Measurements from ENCODE around the gene SUPT4H1. TPM values are rescaled to one million over a fixed set of nuclear protein-coding genes. Genes with fewer than 3 reads are reported as not detected.

Gene SUPT4H1
- total RNA-seq, 1 experiment from 2014 or later: 61.2 TPM

DNA sequence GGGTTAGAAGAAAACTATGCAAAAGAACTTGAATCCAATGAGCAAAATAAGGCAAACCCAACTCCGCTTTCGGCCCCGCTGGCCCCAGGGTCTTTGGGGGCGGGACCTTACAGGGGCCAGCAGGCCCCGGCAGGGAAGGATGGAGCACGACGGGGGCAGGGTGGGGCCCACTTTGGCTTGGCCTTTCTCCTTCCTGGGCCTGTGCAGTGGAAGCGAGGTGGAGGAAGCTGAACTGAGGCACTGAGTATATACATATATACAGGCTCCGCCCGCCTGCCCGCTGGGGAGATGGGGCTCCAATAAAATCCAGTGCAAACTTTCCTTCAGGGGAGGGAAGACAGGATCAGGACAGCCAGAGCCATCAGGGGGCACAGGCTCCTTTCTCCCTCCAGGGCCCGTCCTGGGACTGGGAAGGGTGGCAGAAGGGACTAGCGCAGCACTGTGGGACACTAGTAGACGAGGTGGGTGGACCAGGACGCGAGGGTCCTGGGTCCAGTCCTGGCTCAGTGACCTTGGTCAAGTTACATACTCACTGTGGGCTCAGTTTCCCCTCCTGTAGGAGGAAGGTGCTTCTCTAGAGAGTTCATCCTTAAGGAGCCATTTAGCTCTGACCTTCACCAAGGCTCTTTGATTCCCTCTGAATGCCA lies 50.4 kb downstream of the SUPT4H1 start:
- H3K27me3 ChIP-seq: peaks cover 5% of the 10 kb centered on the region; the same call in 1 of the 2 replicates
- no peaks in the 10 kb centered on the region for H3K36me3 ChIP-seq
- no peak overlapping the region for H3K27ac ChIP-seq
- H3K4me1 ChIP-seq: no peaks in the 10 kb centered on the region
- H3K4me3 ChIP-seq: no peak overlapping the region
- no peak for DNase-seq
- H3K9me3 ChIP-seq (replicated peaks): no peaks in the 10 kb centered on the region

DNA sequence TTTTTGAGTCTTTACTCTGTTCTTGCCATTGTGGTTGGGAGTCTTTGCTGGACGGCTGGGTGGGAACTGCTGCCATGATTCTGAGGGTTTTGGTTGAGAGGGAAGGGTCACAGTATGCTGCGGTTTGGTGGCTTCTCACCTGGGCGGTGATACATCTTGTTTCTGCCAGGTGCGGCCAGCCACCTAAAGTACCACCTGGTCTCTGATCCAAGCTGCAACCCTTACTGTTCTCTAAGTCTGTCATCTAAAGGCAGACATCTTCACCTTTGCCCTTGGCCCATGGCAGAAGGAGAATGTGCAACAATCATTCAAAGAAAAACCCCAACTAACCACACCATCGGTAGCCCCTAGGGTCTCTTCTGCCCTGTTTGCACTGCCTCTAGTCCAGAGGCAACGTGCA lies 51.7 kb downstream of the SUPT4H1 start:
- Histone ChIP-seq H3K27me3 (peaks cover 7% of the 10 kb centered on the region; the same call in 1 of the 2 replicates), H3K9me3 (replicated peaks) (no peaks in the 10 kb centered on the region), H3K36me3 (no peaks in the 10 kb centered on the region), H3K27ac (no peak overlapping the region), H3K4me3 (no peak overlapping the region), H3K4me1 (no peaks in the 10 kb centered on the region)
- no peak for DNase-seq

Other genes with a start within 250 kb of the SUPT4H1 start
- gene OR4D1, start 203.8 kb downstream of the SUPT4H1 start, total RNA-seq (2014; rRNA removed; shearing (Covaris generic)): not detected in 2 replicates
- gene OR4D2, start 185.2 kb downstream of the SUPT4H1 start, total RNA-seq (2014; rRNA removed; shearing (Covaris generic)): 0.08 TPM in 1 of 2 replicates, not detected in the other
- not detected in 2 replicates for gene EPX, start 159.5 kb downstream of the SUPT4H1 start, total RNA-seq (2014; rRNA removed; shearing (Covaris generic))
- 9.0 and 15.5 TPM in 2 replicates for gene MKS1, start 132.9 kb downstream of the SUPT4H1 start, total RNA-seq (2014; rRNA removed; shearing (Covaris generic))
- gene LPO, start 113.6 kb downstream of the SUPT4H1 start, total RNA-seq (2014; rRNA removed; shearing (Covaris generic)): not detected in 2 replicates
- gene MPO, start 71.3 kb downstream of the SUPT4H1 start, total RNA-seq (2014; rRNA removed; shearing (Covaris generic)): 5.2 and 6.4 TPM in 2 replicates
- gene TSPOAP1, start 23.4 kb downstream of the SUPT4H1 start, total RNA-seq (2014; rRNA removed; shearing (Covaris generic)): 0.53 and 0.58 TPM in 2 replicates
- gene RNF43, start 65.3 kb upstream of the SUPT4H1 start, total RNA-seq (2014; rRNA removed; shearing (Covaris generic)): not detected in 2 replicates
- not detected in 2 replicates for gene HSF5, start 136.2 kb upstream of the SUPT4H1 start, total RNA-seq (2014; rRNA removed; shearing (Covaris generic))
- 37.3 and 42.2 TPM in 2 replicates for gene MTMR4, start 162.4 kb upstream of the SUPT4H1 start, total RNA-seq (2014; rRNA removed; shearing (Covaris generic))

All from SJCRH30 (cell line).